ENCODE measurements around the gene SORBS1.

SORBS1 gene

DNA sequence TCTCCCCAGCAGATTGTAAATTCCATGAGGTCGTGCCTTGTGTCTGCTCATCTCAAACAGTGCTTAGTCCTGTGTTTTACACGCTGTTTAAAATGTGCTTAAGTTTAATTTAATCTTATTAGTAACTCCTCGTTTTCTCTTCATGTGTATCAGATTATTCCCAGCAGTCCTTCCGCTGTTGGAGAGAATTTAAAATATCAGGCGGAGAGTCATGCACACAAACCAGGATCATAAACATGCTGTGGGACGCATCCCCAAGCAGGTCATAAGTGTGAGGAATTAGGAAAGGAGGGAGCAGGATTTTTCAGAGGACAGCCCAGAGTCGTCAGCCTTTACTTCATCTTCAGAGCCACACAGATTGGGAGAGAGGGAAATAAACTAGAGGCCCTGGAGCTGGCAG lies 4.2 kb upstream of the SORBS1 start:
- no peak for DNase-seq (ENCODE audit: low spot score)

DNA sequence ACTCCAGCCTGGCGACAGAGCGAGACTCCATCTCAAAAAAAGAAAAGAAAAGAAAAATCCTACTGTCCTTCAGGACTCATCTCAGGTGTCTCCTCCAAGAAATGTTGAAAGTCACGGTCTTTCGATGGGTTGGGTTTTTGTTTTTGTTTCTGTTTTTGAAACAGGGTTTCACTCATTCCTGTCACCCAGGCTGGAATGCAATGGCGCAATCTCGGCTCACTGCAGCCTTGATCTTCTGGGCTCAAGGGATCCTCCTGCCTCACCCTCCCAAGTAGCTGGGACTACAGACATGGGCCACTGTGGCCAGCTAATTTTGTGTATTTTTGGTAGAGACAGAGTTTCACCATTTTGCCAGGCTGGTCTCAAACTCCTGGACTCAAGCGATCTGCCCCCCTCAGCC lies 3.1 kb upstream of the SORBS1 start:
- no peak for DNase-seq (ENCODE audit: low spot score)

DNA sequence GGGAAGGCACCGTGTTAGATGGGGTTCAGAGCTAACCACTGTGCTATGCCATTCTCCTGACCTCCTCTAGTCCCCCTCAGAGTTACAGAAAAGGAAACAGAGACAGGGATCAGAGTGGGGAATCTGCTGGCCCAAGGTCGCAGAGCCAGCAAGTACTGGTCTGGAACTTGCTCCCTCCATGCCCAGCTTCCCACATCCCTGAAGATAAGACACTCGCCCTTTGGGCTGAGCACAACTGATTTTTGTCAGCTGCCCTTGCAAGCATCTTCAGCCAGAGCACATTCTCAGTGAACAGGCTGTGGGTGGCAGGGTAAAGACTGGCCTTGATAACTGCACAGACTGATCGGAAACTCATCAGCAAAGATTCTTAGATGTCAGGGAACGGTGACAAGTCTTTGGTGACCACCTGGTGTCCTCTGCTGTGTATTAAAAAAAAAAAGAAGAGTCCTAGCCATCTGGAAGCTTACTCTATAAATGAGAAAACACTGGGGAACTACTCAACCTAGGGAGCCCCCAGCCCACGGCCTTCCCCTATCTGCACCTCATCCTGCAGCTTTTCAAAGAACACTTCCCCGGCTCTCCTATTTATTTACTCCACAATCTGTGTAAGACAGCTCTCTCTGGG lies 1.3 kb upstream of the SORBS1 start:
- DNase-seq (ENCODE audit: low spot score), result no peak

DNA sequence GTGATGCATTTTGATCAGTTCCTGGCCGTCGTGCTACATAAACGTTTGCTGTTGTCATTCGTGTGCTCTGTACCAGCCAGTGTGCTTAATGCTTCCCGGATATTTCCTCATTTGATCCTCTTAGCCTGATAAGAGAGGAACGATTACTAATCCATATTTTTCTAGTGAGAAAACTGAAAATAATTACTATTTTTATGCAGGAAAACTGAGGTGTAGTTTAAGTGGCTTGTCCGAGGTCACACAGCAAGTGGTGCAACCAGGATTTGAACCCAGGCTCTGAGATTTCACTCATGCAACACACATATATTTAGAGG lies 650 bp upstream of the SORBS1 start:
- DNase-seq (ENCODE audit: low spot score), result no peak

DNA sequence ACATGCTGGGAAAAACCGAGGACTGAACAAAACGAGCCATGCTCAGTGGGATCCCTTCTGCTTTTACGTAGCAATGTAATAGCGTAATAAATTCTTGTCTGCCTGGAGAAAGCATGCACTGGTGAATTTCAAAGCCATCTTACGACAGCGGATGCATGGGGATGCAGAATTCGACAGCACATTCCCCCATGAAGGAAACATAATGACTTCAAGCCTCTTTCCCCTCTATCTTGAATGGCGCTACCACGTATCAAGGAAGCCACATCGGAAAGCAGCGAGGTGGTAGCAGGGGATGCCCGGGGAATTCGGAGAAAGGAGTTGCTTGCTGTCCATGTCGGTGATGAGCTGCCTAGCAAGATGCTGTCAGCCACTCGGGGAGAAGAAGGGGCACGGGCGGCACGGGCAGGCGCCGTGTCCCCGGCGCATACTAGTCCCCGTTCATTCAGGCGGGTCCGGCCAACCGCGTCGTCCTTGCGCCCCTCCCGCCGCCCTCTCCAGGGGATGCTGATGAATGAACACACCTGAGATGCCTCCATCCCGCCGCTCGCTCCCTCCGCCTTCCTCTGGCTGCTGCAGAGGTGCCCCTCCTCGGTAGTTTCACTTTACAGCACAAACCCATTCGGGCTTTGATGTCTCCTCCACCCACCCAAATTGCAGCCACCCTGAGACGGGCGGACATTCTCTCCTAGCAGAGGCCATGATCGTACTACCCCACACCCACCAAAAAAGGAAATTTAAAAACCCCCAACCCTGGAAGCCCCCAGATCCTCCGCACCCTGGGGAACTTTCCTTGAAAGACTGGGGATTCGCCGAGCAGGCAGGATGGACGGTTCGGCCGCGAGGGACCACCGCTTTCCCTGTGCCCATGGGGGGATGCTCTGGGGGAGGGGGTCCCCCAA lies 644 bp downstream of the SORBS1 start:
- DNase-seq (ENCODE audit: low spot score), result peak; percentile 42

DNA sequence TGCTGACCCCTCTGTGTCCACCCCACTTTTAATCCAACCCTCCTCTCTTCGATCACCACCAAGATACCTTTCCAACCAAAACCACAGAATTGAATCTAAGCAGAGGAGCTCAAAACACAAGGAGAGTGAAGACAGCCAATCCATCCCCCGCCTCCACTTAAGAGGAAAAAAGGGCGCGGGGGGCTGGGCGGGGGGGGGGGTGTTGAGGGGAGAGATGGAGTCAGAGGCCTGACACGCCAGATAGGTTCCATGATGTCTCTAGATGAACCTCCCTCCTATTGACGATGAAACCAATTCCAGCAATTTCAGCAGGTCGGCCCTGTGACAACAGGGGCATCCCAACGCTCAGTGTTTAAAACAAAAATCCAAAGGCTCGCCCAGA lies 1.3 kb downstream of the SORBS1 start:
- DNase-seq (ENCODE audit: low spot score), result no peak

DNA sequence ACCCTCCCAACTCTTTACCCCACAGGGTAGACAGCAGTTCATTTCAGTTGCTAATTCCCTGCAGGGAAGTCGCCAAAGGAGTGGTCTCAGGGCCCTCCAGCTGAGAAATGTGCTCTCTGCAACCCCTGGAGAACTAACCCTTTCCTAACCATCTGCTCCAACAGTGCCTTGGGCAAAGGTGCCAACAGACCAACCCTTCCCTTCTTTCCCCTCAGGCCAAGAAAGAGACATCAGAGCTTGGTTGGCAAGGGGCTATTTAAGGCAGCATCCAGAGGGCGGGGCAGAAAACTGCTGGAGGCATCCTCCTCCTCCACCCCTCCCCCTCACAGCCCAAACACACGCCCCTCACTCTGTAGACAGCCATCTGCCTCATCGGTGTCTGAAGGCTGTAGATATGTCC lies 1.7 kb downstream of the SORBS1 start:
- no peak for DNase-seq (ENCODE audit: low spot score)

DNA sequence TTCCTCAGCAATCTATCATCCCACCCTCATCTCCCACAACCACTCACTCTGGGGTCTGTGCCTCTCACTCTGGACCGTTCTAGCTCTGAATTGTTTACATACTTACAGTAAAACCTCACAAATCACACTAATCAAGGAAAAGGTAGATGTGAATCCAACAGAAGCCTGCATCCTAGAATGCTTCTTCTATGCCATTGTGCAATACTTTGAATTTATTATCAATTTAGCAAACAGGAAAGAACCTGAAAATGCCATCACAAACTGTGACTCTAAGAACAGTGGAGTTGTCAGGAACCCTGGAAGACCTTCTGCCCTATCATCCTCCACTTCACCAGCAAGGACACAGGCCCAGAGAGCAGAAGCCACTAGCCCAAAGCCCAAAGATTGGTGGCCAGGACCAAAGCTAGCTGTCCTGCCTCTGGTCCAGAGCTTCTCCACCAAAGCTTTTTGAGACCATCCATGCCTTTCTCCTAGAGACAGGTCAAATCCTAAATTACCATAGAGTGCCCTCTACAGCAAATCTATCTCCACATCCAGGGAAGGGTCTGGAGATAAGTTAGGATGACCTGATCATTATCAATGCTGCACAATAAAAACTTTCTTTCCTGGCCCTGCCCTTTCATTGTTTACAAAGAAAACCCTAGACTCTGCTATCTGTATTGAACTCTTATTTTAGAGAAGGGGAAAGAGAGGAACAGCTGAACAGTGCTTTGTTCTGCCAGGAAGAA lies 2.4 kb downstream of the SORBS1 start:
- DNase-seq (ENCODE audit: low spot score), result no peak

DNA sequence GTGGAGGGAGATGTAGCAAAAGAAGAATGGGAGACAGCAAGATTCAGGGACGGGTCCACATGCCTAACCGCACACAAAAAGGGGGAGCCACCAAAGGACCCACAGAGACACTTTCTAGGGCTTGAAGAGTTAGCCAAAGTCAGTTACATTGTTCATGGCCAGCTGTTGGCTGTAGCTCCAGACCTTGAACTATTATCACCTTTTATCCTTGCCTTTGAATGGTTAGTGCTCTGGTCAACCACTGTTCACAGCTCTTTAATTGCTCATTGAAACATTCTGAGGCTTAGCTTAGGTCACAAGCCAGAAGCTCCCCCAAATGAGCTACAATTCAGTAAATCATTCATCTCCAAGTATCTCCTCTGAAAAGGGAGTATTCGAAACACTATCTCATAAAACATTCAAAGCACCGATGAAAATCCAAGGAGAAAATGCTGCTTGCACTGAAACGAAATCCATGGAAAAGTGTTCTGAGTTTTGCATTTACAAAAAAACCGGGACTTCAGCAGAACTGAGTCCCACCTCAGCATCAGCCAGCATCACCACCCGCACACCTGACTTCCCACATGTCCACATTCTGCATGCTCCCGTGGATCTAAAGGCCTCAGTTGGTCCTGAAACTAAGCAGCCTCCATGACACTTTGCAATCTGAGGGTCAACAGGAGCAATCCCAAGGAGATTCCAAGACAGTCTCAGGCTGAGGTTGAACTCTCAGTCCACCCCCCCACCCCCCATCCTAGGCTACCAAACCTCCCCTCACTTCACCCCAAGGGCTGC lies 4.0 kb downstream of the SORBS1 start:
- DNase-seq (ENCODE audit: low spot score), result no peak

DNA sequence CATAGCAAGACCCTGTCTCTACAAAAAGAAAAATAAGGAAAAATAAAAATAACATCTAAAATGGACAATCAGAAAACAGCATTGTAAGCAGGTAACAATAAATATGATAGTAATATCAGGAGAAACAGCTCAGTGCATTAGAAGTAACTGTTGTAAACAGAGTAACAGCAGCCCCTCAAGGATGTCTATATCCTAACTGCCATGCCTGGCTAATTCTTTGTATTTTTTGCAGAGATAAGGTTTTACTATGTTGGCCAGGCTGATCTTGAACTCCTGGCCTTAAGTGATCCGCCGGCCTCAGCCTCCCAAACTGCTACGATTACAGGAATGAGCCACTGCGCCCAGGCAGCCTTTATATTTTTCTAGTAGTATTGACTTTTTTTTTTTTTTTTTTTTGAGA lies 7.5 kb downstream of the SORBS1 start:
- DNase-seq (ENCODE audit: low spot score), result no peak

DNA sequence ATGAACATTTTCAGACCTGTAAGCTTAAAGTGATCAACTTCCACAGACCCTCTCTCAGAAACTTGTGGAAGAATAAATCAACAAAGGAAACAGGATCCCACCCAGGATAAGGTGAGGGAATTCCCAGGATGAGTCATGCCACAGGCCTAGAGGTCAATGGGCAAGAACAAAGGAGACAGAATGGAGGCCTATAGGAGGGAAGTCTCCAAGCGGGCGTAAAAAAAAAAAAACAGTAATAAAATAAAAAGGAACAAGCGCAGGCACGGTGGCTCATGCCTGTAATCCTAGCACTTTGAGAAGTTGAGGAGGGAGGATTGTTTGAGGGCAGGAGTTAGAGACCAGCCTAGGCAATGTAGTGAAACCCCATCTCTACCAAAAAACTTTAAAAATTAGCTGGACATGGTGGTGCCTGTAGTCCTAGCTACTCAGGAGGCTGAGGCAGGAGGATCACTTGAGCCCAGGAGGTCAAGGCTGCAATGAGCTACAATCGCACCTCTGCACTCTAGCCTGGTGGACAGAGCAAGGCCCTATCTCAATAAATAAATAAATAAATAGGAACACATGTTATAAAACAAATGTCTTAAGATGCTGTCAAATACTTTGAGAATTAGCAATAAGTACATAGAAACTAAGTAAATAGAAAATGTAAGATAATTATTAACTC lies 8.4 kb downstream of the SORBS1 start:
- DNase-seq (ENCODE audit: low spot score), result no peak

DNA sequence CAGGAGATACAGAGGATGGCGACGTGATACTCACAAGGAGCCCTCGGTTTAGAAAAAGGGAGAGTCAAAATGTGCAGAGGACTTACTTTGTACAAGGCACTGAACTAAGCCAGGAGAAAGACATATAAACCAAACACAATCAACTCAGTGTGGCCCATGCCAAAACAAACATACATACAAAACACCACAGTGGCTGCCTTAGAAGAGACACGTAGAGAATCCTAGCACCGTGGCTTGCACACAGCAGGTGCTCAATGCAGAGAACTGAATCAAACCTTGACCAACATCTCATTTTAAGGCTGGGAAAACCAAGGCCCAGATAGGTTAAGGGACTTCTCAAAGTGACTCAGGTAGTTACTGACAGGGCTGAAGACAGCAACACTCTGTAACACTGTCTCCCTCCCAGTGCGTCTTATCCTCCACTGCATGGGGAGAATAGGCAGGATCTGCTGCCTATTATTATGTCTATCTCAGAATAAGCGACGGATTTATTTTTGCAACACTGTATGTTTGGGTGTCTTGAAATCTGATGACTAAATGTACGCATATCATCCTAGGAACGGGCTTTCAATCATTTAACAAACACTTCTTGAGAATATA lies 11.0 kb downstream of the SORBS1 start:
- no peak for DNase-seq (ENCODE audit: low spot score)

DNA sequence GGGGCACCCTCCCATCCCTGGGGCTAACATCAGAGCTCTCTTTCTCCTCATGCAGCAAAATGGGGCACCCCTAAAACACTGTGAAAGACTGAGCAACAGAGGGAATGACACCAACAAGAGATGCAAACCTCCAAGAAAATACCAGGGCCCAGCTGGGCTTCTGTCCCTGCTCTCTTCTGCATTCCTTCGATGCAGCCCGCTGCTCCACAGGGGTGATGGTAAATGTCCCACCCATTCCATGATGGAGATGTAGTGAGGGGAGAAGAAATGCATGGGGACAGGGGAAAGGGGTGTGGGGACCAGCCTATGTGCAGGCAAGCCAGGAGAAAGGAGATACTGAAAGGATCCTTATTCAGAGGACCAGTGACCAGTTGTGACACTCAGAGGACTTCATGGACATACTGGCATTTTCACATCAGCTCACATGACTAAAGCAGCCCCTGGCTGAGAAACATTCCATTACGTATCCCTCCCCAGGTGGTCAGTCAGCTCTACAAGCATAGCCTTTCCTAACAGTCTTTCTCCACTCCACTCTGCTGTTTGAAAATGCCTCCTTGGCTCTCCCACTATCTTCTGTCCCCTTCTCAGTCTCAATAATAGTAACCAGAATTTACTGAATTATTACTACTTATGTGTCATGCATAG lies 13.3 kb downstream of the SORBS1 start:
- no peak for DNase-seq (ENCODE audit: low spot score)

DNA sequence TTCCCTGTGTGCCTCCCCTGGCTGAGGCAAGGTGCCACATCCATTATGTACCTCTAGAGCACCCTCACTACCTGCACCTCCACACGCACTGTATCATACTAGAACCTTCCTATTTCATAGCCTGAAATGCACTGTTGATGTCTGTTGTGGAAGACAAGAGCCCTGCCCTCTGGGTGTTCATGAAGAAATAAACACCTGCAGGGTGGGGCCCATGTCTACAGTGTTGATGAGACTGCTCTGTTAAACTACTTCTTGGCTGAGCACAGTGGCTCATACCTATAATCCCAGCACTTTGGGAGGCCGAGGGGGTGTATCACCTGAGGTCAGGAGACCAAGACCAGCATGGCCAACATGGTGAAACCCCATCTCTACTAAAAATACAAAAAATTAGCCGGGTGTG lies 14.0 kb downstream of the SORBS1 start:
- no peak for DNase-seq (ENCODE audit: low spot score)

DNA sequence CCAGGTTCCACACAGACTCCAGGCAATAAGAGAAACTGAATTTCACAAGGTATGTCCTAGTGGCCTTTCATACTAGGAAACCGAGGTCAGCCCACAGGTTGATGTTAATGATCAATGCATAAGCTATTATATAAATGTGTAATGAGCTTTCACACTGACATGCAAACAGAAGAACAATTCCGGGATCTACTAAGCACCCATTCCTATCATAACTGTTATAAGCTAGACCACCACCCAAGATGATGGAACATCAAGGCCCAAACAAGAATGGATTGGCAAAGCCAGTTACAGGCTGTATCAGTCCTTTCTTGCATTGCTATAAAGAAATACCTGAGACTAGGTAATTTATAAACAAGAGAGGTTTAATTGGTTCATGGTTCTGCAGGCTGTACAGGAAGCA lies 15.2 kb downstream of the SORBS1 start:
- no peak for DNase-seq (ENCODE audit: low spot score)

DNA sequence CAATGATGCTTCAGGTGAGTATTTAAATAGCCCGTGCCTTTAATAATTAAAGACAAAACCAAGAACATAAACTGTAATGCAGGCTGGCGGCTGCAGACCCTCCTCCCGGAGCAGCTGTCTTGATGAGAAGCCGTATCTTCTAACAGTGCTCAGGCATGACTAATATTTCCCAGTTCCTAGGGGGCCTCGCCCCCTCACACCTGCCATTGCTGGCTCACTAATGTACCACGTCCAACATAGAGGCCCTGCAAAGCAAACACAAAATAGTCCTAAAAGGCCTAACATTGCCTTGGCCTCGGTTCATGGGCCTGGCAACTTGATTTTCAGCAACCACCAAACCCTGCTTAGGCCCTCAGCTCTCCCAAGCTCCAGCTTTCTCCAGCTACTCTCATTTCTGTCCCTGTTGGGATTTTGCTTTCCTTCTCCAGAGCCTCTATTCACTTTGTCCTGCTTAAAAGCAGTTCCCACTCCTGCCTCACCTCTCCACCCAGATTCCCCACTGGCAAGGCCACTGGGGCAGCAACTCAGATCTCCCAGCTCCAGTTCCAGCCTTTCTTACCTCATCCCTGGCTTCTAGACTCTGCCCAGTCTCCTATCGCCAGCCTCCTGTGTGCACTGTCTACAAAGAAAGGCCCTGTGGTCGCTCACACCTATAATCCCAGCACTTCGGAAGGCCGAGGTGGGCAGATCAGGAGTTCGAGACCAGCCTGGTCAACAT lies 16.2 kb downstream of the SORBS1 start:
- no peak for DNase-seq (ENCODE audit: low spot score)

DNA sequence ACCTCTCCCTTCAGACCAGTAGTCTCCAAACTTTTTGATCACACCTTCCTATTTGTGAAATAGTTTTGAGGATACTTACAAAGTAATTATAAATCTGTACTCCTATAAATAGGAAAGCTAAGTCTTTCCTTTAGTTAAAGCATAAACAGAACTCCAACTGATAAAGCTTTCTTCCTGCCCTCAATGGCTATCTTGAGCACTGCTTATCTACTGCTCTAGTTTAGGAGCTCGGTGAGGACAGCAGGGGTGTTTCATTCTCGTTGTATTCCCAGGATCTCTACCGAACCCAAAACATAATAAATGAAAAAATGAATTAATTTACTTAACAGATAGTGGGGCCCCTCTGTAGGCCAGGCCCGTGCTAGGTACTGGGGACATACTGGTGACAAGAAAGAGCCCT lies 17.7 kb downstream of the SORBS1 start:
- no peak for DNase-seq (ENCODE audit: low spot score)

DNA sequence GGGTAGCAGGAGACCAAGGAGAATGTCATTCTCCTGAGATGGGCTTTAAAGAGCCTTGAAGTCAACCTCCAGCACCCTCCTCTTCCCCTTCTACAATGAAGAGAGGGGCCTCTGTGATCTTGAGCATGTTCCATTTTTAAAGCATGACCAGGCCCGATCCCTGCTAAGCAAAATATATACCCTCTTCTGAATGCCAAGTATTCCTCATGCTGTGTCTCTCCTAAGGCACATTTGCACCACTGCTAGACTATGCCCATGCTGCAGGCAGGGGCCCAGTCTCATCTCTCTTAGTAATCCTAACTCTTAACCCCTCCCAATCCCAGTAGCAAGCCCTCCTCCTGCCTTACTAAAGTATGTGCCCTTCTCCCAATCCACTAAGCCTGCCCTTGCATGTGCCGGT lies 18.4 kb downstream of the SORBS1 start:
- no peak for DNase-seq (ENCODE audit: low spot score)

DNA sequence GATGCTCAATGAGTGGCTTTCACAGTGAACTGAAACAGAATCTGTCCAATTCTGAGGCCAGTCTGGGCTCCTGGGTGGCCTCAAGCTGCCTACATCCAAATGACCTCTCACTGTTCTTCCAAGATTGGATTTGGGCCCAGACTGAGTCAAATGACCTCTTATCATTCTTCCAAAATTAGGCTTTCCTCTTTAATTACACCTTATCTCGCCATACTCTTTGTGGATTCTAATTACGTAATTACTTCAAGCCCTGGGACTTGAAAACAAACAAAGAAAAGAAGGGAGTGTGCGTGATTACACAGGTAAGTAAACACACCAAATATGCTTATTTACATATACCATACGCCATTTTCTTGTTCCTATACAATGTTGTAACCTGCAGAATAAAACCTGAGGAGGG lies 18.8 kb downstream of the SORBS1 start:
- DNase-seq (ENCODE audit: low spot score), result no peak

DNA sequence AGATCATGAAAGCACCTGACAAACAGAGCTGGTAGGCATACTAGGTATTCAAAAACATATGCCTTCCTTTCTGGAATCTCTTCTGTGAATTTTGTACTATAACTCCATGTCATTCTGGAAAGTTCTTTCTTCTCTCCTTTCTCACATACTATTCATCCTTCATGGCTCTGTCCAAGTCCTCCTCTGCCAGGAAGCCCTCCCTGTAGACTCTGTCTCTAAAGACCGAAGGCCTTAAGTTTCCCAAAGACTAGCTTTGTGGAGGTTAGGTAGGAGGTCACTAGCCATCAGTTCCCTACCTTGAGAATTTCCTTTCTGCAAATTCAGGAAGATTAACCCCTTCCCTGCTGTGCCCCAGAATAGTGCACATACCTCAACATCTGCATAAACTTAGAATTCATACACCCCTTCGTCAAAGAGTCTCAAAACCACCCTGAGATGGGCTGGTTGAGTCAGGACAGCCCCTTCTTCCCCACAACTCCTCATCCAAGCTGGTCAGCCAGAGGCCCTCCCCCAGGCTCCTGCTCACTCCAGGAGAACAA lies 20.6 kb downstream of the SORBS1 start:
- no peak for DNase-seq (ENCODE audit: low spot score)
